GM19240 (cell line): ENCODE measurements around the gene RUNX1.

Experiments
- DNase-seq: peaks from one replicate; pipeline ENCODE4 v3.0.0; 2011; ENCODE audit warnings: low spot score; ENCODE audit not compliant: insufficient read length

RUNX1 gene

GRCh38 chr21:34949499-34949898 is 99.6 kb downstream of the RUNX1 start:
- DNase-seq, result no peak

- DNase-seq, result no peak
Measured at GRCh38 chr21:34949030-34949429, 100.1 kb downstream of the RUNX1 start.

DNA sequence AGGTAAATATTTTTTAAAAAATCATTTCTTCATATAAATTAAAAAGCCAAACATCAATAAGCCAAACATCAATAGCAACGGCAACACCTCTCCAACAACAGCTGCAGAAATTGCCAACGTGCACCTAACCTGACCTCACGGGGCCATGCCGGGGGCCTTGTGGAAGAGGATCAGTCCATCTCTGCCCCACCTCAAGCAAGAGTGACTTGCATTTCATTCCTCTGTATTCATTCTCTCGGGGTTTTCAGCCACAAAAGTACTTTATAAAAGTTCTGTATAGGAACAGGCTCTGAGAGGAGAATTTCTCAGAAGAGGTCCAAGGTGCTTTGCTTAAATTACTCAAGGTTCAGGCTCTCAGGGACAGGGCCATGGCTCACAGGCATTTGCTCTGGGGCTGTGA is 100.9 kb downstream of the RUNX1 start:
- no peak for DNase-seq

DNA sequence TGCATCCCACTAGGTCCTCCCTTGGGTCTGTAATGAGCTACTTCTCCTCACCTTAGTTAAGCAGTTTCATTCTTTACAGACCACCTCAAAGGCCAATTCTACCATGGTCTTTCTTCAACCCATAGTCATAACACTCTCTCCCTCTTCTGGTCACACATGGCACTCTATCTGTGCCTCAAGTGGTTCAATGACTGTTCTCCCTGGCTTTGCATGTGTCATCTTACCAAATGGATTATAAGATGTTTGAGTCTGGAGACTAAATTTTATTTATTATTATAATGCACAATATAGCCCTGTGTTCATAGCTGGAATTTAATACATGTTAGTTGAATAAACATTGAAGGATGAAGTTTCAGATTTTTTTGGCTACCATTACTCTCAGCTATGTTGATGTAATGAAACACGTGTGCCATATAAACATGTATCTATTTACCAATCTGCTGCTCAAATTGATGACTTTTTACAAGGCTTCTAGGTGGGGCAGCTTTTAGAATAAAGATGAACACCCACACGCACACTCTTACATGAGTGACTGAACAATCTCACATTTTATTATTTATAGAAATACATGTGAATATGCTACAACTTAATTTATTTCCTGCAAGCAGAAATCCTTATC is 102.1 kb downstream of the RUNX1 start:
- DNase-seq, result no peak

DNA sequence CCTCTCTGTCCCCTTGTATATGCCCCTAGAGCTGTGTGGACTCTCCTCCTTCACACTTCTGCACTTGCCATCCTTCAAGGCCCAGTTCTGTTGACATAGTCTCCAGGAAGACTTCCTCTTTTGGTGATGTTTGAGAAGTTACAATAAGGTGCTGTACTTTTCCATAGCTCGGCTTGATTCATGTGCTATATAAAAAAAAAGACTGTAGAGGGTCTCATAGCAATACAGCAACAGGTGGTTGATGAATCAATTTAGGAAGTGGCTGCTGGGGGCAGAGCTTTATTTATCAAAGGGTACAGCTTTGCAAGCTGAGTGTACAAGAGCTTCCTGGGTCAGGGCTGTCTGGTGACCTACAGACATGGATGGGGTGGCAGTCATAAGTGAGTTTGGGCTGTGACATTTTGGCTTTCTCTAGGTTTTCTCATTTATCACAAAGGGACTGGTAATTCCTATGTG is 102.7 kb downstream of the RUNX1 start:
- no peak for DNase-seq

- DNase-seq, result no peak
Measured at GRCh38 chr21:34945288-34945687, 103.8 kb downstream of the RUNX1 start.

DNA sequence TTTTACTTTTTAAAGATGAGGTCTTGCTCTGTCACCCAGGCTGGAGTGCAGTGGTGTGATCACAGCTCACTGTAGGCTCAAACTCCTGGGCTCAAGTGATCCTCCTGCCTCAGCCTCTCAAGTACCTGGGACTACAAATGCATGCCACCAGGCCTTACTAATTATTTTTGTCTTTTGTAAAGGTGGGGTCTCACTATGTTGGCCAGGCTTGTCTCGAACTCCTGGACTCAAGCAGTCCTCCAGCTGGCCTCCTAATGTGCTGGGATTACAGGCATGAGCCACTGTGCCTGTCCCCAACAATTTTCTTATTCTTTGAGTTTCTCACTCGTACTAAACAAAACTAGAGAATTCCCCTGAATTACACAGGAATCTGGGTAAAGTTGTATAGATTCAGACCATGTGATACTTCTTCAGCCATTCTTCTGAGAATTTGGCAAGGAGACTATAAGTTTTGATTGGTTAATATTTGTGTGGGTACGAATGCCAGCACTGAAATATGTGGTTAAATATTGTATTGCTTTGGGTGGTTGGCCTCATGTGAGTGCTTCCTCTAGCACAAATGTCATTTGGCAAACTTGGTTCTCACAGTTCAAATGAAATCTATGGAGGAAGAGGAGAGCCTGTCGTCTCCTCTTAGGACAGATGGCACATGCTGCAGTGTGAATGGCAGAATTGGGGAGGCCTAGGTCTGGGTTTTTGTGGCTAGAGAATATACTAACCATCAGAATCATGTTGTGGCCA is 104.9 kb downstream of the RUNX1 start:
- no peak for DNase-seq

- no peak for DNase-seq
Measured at GRCh38 chr21:34942911-34943310, 106.2 kb downstream of the RUNX1 start.

- DNase-seq, result no peak
Measured at GRCh38 chr21:34941162-34941561, 107.9 kb downstream of the RUNX1 start.

DNA sequence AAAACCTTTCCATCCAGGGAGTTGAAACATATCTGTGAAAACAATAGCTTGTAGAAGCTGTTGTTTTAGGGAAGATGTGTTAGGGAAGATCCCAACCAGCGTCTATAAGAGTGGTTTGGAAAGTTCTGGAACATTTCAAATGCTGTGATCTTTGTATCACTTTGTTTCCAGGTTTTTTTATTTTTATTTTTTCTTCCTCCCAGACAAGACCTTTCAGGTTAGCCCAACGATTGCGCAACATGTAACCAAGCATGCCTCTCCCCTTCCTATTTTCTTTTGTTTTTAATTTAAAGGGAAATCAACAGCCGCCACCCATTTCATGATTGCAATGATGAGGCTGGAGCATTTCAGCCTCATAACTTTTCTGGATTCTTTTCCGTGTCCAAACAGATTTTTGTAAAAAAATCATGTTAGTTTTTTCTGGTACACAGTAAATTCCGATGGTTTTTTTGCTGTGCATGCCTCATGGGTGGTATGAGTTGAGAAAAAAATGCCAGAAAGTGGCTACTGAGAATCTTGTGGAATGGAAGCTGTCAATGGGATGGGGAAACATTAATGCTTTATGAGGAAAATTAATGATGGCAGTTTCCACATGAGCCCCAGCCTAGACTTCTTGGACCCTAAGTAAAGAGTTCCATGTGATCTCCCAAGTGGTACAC is 109.3 kb downstream of the RUNX1 start:
- no peak for DNase-seq

GRCh38 chr21:34938089-34938764 is 110.9 kb downstream of the RUNX1 start:
- no peak for DNase-seq

- DNase-seq, result no peak
Measured at GRCh38 chr21:34936883-34937563, 112.1 kb downstream of the RUNX1 start.

DNA sequence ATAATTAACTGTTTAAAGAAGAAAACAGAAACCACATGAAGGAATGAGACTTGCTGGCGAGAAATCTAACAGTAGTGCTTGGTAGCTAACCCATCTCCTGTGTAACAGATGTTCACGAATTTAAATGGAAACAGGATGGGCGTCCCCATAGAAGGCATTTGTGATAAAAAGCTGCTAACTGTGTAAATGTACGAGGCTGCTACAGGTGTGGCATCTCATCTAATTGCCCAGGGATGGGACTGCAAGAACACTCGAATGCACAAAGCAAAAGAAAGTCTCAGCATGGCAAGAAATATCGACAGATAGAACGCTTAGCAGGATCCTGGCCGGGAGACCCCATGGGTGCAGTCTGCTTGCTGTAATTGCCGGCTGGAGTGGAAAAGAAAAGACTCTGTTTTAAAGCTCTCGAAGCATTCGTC is 112.7 kb downstream of the RUNX1 start:
- no peak for DNase-seq

- DNase-seq, result no peak
Measured at GRCh38 chr21:34935898-34936297, 113.2 kb downstream of the RUNX1 start.

- no peak for DNase-seq
Measured at GRCh38 chr21:34935452-34935851, 113.7 kb downstream of the RUNX1 start.

DNA sequence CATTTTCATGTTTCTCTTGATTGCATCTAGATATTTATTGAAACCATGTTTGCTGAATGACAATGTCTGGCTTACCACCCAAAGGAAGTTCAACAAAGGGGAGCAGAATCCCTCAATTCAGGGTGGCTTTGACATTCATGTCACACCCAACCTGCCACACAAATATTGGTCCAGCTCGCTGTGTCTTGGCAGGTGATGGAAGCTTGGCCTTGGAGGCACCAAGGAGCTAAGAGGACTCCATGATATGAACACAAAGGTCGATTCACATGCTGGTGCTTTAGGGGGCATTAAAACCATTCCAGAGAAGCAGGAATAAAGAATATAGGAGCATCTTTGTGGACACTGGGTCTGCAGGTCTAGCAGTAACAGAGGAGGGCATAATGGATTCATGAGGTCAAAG is 114.8 kb downstream of the RUNX1 start:
- no peak for DNase-seq

DNA sequence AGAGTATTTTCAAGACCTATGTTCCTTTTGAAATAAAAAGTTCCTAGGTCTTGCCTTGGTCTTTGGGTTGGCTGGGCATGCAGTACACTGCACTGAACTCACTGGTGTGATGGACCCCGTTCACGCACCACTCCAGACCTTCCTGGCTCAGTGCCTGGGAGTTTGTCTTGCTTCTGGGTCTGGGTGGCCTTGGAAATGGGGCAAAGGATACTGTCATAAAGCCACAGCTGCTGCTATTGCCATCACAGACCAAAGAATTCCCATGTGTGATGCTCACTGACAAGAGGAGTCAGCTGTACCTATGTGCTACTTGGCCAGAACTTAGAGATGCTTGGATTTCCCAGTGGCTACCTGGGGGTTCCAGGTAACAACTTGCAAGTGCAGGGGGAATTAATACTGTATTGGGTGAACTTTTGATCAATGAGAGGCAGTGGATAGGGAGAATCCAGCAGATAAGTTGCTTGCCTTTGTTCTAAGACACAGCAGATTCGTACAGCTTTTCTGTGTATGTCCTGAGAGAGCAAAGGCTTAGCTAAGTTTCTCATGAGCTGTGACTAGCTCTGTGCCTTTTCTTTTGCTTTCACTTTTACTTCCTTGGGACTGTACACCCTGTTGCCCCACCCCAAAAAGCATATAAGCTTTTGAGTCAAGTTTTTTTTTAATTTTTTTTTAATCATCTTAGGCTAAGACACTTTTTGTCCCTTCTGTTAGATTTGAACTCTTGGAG is 115.3 kb downstream of the RUNX1 start:
- no peak for DNase-seq

DNA sequence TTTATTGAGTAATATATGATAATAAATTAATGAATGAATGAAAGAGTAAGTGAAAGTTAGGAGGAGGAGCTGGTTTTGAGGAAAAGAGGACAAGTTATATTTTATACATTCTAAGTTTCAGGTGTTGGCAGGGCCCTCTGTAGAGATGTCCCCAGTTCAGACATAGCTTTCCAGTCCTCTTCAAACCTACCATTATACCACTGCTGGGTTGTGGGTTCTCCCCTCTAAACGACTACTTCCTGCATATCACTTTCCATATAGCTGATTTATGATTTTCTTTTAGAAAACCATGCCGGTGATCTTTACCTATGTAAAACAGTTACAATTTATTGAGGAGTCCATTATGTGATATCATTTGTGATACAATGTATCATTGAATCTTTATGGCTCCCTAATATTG is 116.9 kb downstream of the RUNX1 start:
- no peak for DNase-seq

DNA sequence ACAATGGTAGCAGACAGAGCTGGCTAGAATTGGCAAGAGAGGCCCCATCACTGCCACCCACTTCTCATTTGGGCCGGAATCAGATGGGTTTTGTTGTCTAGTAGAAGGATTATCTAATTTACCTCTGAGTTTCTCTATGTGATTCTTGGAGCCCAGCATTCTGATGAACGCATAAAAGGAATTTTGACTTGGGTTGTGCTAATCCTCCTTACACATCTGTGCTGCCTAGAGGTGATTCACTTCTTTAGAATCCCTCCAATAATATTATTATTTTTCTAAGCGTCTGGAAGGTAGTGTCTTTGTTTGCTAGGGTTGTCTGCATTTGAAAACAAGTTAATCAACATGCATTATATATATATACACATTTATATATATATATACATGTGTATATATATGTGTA is 118.1 kb downstream of the RUNX1 start:
- DNase-seq, result no peak

DNA sequence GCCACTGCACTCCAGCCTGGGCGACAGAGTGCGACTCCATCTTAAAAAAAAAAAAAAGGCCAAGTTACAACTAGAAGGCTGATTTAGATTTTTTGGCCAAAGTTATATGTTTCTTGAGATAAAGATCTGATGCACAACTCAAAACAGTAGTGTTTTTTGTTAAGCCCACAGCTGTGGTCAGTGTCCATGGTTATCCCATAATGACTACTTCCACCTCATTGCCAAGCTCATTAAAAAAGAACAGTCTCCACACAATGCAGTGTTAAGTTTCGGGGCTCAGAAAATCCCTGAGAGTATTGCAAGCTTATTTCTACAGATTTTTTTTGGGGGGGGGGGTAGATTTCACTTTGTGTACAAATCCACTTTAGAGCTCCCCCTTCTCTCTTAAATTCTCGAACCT is 120.5 kb downstream of the RUNX1 start:
- no peak for DNase-seq

DNA sequence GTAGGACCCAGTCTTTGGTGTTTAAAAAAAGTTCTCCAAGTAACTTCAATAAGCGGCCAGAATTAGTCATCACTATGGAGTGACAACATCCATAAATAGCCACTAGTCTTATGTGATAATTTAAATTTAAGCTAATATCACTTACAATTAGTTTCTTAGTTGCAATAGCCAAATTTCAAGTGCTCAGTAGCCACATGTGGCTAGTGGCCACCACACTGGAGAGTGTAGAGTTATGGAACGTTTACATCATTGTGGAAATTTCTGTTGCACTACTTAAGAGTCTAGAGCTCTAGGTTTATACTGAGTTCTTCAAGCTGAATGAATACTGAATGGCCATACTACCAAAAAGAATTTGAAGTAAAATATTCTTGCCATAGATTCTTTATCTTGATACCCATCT is 121.1 kb downstream of the RUNX1 start:
- DNase-seq, result no peak
